NB4 (cell line): ENCODE measurements around the gene ABLIM3.

Experiments used
- DNase-seq: peaks from one replicate; pipeline ENCODE4 v3.0.0; 2010; ENCODE audit warnings: low read depth
- H3K4me3 ChIP-seq: one replicate; pipeline ENCODE4 v1.5.1; 2011; ENCODE audit warnings: mild to moderate bottlenecking, low read depth, low read length, moderate library complexity
- MYC ChIP-seq: IDR thresholded peaks from 2 replicates; pipeline ENCODE4 v1.6.1; 2011; ENCODE audit warnings: low read depth, low read length
- POLR2A ChIP-seq: IDR thresholded peaks from 2 replicates; pipeline ENCODE4 v1.6.1; 2011; ENCODE audit warnings: mild to moderate bottlenecking; ENCODE audit not compliant: insufficient read length; ENCODE audit errors: extremely low read depth
- TF ChIP-seq, protein P1 (sequence below): IDR thresholded peaks from 2 replicates; pipeline ENCODE4 v1.6.1; 2011; ENCODE audit warnings: low read depth, low read length
- TF ChIP-seq, protein P2 (sequence below): IDR thresholded peaks from one replicate; pipeline ENCODE4 v1.5.1; 2012; ENCODE audit warnings: low read depth, low read length

ABLIM3 gene

DNA sequence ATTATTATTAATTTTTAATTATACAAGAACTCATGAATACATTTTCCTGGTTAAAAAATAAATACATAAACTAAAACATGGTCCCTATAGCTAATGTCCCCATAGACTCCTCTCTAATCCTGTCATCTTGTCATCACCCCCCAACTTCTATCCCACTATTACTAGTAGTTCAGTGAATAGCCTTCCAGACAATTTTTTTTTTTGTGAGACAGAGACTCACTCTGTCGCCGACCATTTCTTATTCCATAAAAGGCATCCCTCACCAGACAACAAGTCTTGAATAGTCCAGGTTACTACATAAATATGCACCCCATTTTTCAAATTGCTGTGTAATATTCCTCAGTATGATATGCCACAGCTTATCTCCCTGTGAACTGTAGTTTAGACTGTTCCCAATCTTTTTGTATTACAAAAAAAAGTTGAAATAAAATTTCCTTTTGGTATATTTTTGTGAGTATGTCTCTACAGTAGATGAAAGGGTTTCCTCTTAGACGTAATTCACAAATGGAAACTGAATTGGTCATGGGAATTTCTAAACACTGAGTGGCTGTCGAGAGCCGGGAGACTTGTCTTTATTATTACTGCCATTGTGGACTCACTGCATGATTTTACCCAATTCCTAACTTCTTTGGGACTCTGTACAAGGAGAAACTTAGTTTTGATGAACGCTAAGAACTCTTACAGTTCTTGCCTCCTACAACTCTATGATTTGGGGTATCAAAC lies 6.4 kb upstream of the ABLIM3 start:
- TF ChIP-seq MYC: no peak
- TF ChIP-seq, protein P1, sequence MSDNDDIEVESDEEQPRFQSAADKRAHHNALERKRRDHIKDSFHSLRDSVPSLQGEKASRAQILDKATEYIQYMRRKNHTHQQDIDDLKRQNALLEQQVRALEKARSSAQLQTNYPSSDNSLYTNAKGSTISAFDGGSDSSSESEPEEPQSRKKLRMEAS: no peak
- TF ChIP-seq, protein P2, sequence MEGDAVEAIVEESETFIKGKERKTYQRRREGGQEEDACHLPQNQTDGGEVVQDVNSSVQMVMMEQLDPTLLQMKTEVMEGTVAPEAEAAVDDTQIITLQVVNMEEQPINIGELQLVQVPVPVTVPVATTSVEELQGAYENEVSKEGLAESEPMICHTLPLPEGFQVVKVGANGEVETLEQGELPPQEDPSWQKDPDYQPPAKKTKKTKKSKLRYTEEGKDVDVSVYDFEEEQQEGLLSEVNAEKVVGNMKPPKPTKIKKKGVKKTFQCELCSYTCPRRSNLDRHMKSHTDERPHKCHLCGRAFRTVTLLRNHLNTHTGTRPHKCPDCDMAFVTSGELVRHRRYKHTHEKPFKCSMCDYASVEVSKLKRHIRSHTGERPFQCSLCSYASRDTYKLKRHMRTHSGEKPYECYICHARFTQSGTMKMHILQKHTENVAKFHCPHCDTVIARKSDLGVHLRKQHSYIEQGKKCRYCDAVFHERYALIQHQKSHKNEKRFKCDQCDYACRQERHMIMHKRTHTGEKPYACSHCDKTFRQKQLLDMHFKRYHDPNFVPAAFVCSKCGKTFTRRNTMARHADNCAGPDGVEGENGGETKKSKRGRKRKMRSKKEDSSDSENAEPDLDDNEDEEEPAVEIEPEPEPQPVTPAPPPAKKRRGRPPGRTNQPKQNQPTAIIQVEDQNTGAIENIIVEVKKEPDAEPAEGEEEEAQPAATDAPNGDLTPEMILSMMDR: no peak
- no peak for TF ChIP-seq POLR2A
- no peak for DNase-seq
- no peak overlapping the region for H3K4me3 ChIP-seq

DNA sequence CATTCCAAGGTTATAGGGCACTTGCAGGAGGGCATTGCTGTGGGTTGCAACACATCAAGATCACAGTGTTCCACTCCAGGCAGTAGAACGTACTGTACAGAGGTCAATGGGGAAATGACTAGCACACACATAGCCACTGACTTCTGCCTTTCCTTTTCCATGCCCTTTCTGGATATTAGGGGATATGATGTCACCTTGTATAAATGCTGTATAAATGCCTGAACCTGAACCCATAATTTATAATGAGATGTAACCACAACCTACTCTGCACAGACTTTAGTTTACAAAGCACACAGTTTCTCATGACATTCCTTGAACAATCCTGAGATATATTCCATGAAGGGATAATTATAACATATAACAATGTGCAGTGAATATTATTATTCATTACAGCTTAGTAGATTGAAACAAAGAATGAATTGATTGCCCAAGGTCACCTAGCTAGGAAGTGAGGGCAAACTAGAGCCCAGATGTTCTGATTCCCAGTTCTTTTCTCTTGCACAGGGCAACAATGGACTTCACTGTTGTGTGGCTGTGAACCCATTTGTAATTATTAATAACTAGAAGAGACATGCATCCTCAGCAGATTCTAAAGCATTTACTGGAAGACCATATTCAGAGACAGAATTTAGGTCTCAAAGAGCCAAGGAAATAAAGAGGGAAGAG lies 5.6 kb upstream of the ABLIM3 start:
- DNase-seq: no peak
- no peak overlapping the region for H3K4me3 ChIP-seq
- TF ChIP-seq, protein P1: no peak
- TF ChIP-seq POLR2A (no peak), MYC (no peak)
- TF ChIP-seq, protein P2: no peak

DNA sequence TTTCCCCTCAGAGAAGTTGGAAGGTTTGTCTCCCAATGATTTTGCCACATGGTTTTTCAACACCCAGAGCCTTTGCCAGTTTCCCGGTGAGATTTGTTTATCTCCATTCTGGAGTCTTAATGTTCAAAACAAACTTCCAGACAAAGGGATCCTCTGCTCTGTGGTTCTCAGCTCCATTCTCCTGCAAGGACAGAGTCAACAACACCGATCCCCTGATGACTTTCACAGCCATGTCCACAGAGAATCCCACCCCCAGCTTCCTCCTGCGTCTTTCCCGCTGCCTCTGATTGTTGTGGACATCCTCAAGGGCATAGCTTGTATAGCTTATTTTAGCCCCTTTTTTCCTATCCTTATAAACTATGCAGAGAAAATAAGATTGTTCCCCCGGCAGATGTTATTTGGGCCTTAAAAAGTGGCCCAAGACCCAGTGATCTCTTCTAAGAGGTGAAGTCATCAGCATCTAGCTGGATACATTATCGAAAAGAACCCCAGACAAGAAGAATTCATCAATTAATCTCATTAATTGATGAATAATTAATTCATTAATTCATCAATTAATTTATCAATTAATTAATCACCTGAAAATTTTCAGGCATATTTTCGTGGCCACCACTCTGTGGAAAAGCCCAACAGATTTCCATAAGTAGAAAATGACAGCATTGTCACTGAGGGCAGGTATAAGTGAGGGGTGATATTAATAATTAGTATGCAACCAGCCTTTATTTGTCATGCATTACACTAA lies 2.9 kb upstream of the ABLIM3 start:
- TF ChIP-seq, protein P1: no peak
- TF ChIP-seq POLR2A: no peak
- TF ChIP-seq MYC: no peak
- TF ChIP-seq, protein P2: no peak
- H3K4me3 ChIP-seq: no peak overlapping the region
- no peak for DNase-seq

DNA sequence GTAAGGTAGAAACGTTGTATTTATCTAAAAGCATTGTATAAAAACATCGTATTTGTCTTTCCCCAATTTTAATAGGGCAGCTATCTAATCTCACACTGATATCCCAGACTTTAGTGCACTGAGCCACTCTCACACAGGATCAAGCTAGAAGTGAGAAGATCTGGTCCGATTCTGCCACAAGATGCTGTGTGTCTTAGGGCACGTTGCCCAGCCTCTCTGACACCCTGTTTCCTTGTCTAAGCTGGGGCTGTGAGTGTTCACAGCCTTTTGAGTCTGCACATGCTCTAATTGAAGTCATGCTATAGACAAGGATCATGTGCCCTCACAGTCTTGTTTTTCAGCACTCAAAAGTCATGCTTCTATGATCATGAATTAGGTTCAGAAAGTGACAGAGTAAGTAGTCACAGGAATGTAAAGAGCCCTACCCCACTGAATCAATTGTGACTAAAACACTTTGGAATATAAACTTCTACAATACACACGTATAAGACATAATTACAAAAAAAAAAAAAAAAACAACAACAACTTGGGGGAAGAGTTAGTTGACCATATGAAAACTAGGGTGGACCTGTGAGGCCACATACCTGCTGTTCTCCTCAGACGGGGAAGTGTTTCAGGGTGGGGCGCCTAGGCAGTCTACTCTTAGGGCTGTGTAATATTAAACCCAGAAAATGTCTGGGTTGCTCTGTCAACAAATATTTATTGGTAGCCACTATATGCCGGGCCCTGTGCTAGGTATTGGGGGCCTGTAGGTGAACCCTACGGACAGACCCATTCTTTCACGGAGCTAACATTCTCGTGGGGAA lies 893 bp upstream of the ABLIM3 start:
- TF ChIP-seq MYC (no peak), POLR2A (no peak)
- TF ChIP-seq, protein P2: no peak
- TF ChIP-seq, protein P1: no peak
- no peak for DNase-seq
- H3K4me3 ChIP-seq: no peak overlapping the region
